T1000 (cell line): ENCODE results near the gene ZNF620.
"Not testable (repeated sequence)": the region's sequence is repeated elsewhere in the genome, so short reads cannot be mapped to it uniquely, and the experiment has no call there.

Experiments used
- DNase-seq: peaks from one replicate; lab custom pipeline; 2025; ENCODE audit warnings: mixed read lengths; lab: John Stamatoyannopoulos, UW

ZNF620 gene

DNA sequence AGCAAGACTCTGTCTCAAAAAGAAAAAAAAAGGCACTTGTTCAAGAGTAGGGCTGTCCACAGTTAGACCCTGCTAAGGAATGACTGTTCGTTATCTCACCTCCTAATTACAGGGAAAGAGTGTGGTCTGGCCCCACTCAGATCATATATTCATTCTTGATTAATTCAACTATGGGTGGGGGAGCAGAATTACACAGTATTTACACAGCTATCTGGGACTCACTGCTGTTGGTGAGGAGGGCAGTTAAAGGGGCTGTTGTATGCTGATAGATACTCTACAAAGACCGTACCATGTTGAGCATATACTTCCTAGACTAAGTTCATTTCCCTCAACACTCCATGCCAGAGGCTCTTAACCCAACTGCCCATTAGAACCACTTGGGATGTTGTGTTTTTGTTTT is 3.8 kb upstream of the ZNF620 start:
- no peak for DNase-seq

DNA sequence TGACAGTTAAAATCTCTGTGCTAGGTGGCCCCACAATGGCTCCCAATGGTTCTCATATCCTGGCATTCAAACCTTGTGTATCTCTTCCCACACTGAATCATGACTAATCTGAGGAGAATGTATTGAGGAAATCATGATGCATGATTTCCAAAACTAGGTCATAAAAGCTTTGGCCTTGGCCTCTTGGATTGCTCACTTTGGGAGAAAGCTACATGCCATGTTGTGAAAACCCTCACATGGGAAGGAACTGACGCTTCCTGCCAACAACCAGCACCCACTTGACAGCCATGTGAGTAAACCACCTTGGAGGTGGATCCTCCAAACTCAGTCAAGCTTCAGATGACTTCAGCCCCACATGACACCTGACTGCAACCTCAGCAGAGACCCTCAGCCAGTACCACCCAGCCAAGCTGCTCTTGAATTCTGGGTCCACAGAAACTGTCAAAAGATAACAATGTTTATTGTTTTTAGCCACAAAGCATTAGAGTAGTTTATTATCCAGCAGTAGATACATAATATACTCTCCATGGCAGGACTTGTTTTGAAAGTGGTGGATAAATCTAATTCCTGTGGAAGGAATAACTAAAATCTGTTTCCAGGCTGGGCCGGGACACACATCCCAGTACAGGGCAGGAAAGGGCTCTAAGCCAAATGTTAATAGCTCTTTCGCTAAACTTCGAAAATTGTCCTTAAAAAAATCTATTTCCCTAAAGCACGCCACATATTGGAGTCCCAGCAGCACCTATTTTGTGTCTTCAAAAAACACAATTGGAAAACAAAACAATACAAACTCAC is 1.0 kb upstream of the ZNF620 start:
- DNase-seq: peak; percentile 61

GRCh38 chr3:40511031-40511718 is 5.3 kb downstream of the ZNF620 start:
- no peak for DNase-seq

- no peak for DNase-seq
Observed at GRCh38 chr3:40516201-40516600, 10.4 kb downstream of the ZNF620 start.

- DNase-seq: no peak
Observed at GRCh38 chr3:40518067-40518466, 12.2 kb downstream of the ZNF620 start.

- DNase-seq: no peak
Observed at GRCh38 chr3:40518848-40519247, 13.0 kb downstream of the ZNF620 start.

DNA sequence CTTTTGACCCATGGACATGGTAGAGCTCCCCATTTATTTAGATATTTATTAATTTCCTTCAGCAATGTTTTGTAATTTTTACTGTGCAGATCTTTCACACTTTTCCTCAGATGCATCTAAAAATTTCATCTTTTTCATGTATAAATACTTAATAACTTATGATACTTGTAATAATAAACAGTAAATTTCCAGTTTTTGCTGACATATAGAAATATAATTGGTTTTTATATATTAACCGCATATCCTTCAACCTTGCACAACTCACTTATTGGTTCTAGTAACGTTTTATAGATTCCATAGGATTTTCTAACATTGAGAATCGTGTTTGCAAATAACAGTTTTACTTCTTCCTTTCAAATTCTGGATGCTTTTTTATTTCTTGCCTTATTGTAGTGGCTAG is 15.4 kb downstream of the ZNF620 start:
- DNase-seq: no peak

- DNase-seq: no peak
Observed at GRCh38 chr3:40523781-40524180, 17.9 kb downstream of the ZNF620 start.

- no peak for DNase-seq
Observed at GRCh38 chr3:40524222-40524567, 18.4 kb downstream of the ZNF620 start.

- DNase-seq: peak; percentile 84
Observed at GRCh38 chr3:40524568-40525285, 18.9 kb downstream of the ZNF620 start, which contains the start of gene ZNF621. Gene ZNF621, plus strand, starts transcription at chr3:40524960. Its CDS starts 881 bp downstream, at chr3:40525841.

DNA sequence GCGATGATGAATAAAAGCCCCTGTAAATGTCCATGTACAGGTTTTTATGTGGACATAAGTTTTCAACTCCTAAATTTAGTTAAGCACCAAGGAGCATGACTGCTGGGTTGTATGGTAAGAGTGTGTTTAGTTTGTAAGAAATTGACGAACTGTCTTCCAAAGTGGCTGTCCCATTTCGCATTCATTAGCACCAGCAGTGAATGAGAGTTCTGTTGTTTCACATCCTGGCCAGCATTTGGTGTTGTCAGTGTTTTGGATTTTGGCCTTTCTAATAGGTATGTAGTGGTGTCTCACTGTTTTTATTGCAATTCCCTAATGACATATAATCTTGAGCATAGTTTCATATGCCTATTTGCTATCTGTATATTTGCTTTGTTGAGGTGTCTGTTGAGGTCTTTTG is 22.6 kb downstream of the ZNF620 start:
- no peak for DNase-seq

DNA sequence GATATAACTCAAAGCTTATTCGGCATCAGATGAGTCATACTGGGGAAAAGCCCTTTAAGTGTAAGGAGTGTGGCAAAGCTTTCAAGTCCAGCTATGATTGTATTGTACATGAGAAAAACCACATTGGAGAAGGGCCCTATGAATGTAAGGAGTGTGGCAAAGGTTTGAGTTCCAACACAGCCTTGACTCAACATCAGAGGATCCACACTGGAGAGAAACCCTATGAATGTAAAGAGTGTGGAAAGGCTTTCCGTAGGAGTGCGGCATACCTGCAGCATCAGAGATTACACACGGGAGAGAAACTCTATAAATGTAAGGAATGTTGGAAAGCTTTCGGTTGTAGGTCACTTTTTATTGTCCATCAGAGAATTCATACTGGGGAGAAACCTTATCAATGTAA is 26.4 kb downstream of the ZNF620 start:
- DNase-seq: no peak

GRCh38 chr3:40534283-40534682 is 28.4 kb downstream of the ZNF620 start:
- DNase-seq: no peak

DNA sequence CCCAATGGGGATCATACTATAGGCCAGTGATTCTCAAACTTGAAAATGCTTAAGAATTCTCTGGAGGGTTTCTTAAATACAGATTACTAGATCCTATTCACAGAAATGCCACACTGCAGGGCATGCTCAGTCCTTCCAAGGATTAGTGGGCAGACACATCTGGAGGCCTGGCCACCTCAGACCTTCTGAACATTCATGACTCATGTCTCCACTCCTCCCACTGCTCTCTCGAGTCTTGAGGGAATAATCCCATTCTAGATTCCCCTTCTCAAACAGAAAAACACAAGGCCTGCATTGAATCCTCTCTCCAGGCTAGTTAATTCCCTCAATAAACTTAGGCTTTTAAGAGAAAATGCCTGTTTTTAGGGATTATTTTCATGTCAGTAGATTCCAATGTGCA is 41.0 kb downstream of the ZNF620 start:
- no peak for DNase-seq

DNA sequence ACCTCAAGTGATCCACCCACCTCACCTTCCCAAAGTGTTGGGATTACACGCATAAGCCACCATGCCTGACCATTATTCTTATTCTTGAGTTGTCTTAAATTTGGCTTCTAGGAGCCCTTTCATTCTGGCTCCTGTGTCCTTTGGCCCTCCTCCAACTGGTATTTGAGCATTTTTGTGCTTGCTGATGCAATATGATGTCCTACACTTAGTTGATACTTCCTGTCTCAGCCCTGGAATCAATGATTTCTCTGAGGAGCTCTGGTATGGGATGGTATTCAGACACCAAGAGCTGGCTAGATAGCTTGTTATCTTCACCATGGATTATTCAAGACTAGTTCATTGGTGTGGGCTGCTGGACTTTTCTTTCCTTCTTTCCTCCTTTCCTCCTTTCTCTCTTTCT is 44.3 kb downstream of the ZNF620 start:
- no peak for DNase-seq

DNA sequence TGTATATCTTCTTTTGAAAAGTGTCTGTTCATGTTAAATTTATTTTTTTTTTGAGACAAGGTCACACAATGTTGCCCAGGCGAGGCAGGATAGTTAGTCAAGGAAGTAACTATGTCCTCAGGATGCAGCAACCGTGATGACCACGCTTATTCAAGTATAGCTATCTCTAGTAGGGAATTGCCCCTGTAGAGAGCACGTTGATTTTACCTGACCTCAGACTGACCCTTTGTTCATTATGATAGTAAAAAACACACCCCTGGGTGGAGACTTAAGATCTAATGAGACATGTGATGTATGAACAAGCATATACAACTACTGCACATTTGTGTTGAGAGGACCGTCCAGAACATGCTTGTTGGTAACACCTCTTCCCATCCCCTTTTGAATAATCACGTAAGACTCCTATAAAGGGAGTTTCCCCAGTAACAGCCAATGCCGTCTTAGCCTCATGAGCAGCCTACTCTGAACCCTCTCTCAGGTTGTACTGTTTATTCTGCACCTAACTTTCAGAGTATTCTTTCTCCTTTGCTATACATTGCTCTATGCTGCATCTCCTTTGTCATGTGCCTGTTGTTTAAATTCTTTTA is 51.8 kb downstream of the ZNF620 start:
- no peak for DNase-seq

GRCh38 chr3:40562482-40562881 is 56.6 kb downstream of the ZNF620 start:
- not testable (repeated sequence) for DNase-seq

DNA sequence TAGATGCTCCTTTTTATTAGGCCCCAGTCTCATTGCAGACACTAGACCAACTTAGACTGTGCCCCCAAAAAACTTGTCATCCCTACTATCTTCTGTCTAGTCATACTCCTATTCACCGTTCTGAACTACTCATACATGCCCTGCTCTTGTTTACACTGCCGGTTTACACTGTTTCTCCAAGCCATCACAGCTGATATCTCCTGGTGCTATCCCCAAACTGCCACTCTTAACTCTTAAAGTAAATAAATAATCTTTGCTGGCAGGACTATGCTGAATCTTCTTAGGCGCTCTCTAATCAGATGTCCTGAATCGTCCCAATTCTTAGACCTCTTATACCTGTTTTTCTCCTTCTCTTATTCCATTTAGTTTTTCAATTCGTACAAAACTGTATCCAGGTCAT is 59.8 kb downstream of the ZNF620 start:
- DNase-seq: not testable (repeated sequence)

GRCh38 chr3:40566694-40567093 is 60.9 kb downstream of the ZNF620 start:
- DNase-seq: no peak
